Body of pancreas (tissue), 4 donors: Measurements from ENCODE around the gene PLEKHF1. TPM values are rescaled to one million over a fixed set of nuclear protein-coding genes. Genes with fewer than 3 reads are reported as not detected.

Source experiments
- ATAC-seq: fragments of 150-250 bp; one replicate; pipeline ENCODE4 v1.9.1; 2016
- DNase-seq, 4 donors: peaks; one replicate each; pipeline ENCODE4 v3.0.0-alpha.2; 2019
- H3K27ac ChIP-seq, 4 donors: fragments of 200-600 bp; sonication (generic); 1 replicate in 3 of 4; 2 replicates in 1 of 4; pipeline versions ENCODE4 v1.5.1 to v1.6.1; 2016 to 2019; ENCODE audit warnings: mild to moderate bottlenecking in 1 of 4, mixed read lengths in 1 of 4, moderate library complexity in 1 of 4
- H3K27me3 ChIP-seq, 2 donors: fragments of 200-600 bp; sonication (generic); one replicate each; pipeline ENCODE4 v1.6.0; 2016; ENCODE audit warnings: mild to moderate bottlenecking in 1 of 2
- H3K36me3 ChIP-seq, 2 donors: fragments of 200-600 bp; sonication (generic); replicated peaks in 1 of 2; 2 replicates each; pipeline ENCODE4 v1.5.1; 2016; ENCODE audit warnings: low read depth in 2 of 2; ENCODE audit not compliant: insufficient read depth in 1 of 2
- H3K4me1 ChIP-seq: fragments of 200-600 bp; sonication (generic); one replicate; pipeline ENCODE4 v1.6.0; 2016
- H3K4me3 ChIP-seq, 2 donors: fragments of 200-600 bp; sonication (generic); 1 replicate in 1 of 2; 2 replicates in 1 of 2; pipeline ENCODE4 v1.5.1; 2016 to 2019
- H3K9me3 ChIP-seq, 3 donors: fragments of 200-600 bp; sonication (generic); 1 replicate in 2 of 3; 2 replicates in 1 of 3; pipeline ENCODE4 v1.5.1; 2016
- CTCF ChIP-seq, 7 experiments: fragments of 450-650 bp in 4 of 7; fragments of 200-600 bp in 3 of 7; sonication (generic) in 3 of 7; IDR thresholded peaks; one replicate each; pipeline ENCODE4 v1.5.1; 2016 to 2019; ENCODE audit warnings: antibody characterized with exemption in 7 of 7
- POLR2A ChIP-seq, 3 donors: fragments of 450-650 bp; IDR thresholded peaks; one replicate each; pipeline ENCODE4 v1.6.1; 2016; ENCODE audit warnings: antibody characterized with exemption in 3 of 3, mild to moderate bottlenecking in 2 of 3
- WGBS, 2 donors: methylation state at CpG; one replicate each; pipeline ENCODE4 v1.1.5; 2017; 5-methylcytosine and 5-hydroxymethylcytosine counted together
- intact Hi-C: fragments of 100-400 bp; cut with DNase I; formaldehyde crosslinking; loops from one replicate; pipeline ENCODE4 v1.15.1; 2023
- total RNA-seq, 2 donors: library from RNA; depleted of rRNA; stranded (reverse); fragments of >200 nt; gene quantifications; one replicate each; pipeline ENCODE4 v1.1.0, GENCODE V29; 2016

PLEKHF1 gene
- total RNA-seq, 2 donors from 2014 or later: 13.5 to 16.5 TPM

DNA sequence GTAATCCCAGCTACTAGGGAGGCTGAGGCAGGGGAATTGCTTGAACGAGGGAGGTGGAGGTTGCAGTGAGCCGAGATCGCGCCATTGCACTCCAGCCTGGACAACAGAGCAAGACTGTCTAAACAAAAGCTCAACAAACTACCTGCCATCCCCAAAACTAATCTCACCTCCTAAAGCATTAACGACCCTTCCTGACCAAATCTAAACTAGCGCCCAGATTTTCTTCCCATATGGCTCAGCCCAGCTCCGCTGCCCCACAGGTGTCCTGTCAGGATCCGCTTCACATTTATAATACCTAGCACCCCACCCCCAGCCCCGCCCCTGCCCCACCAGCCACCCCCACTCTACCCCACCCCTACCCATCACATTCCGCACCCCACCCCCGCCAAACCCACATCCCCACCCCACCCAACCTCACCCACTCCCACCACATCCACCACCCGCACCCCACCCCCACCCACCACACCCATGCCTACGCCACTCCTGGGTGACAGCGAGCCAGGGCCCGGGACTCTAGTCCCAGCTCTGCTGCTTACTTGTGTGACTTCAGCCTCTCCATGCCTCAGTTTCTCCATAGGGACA lies 49.2 kb downstream of the PLEKHF1 start:
- H3K4me1 ChIP-seq: peaks cover 42% of the 10 kb centered on the region
- WGBS, 2 donors: 15 to 19% methylated on average over 11 to 12 of the region's 15 CpGs

DNA sequence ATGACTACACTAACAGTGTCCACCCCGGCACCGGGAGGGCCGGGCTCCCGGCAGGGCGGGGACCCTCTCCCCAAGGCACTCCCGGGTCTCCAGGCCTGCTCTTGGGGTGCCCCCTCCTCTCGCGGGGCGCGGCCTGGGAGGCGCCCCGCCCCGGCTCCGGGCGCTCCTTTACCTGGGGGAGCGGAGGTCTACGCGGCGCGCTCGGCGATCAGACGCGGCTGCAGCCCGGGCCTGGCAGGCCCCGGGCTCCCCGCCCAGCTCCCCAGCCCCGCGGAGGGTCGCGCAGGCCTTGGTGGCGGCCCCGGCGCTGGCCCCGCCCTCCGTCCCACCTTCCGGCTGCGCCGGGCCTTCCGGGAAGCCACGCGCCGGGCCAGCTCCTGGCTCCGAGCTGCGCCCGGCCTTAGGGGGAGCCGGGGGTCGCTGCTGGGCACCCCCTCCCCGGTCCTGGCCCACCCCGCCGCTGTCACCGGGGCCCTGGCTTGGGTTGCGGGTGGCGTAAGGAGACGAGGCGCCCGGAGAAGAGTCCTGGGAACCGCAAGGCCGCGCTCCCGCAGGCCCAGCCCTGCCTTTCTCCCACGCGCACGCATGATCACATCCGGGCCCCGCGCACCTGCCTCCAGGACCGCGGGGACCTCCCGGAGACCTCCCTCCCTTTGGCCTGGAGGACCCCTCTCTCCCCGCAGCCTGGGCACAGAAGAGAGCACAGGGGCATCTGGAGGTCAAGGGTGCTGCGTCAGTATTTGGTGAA lies 49.9 kb downstream of the PLEKHF1 start, which contains the start of gene C19orf12:
Gene C19orf12, minus strand, starts transcription at position 309 of the 748 bp plus-strand sequence. CDS start 6,848 bp downstream, outside the sequence.
- Histone ChIP-seq H3K4me1 (peaks cover 42% of the 10 kb centered on the region), H3K27me3 (no peaks in the 10 kb centered on the region), H3K9me3 (no peaks in the 10 kb centered on the region), H3K4me3 (peak within 1 kb of the TSS; percentile 44 to 98), H3K36me3 (no peaks in the 10 kb centered on the region), H3K27ac (peak within 1 kb of the TSS; percentile 72 to 95 (median 92))
- peak; percentile 73 to 87 (median 84) for TF ChIP-seq POLR2A (IDR thresholded peaks at IDR 0.05)
- TF ChIP-seq CTCF (IDR thresholded peaks at IDR 0.05): no peak
- 0 to 1% methylated on average over 10 to 64 of the region's 72 CpGs for WGBS, 2 donors
- DNase-seq (peak; percentile 67 to 70 (median 68)), ATAC-seq (peak; percentile 78)
- intact Hi-C loops: loop anchor here (5.0 kb wide), 1 partner anchor 103 kb away; no protein-coding TSS in a partner anchor

More for the DNA sequence above, 49.2 kb downstream of the PLEKHF1 start:
- ATAC-seq (peak; percentile 36), DNase-seq (peak in 2 of 4 donors; percentile 35 to 38)
- no peak for TF ChIP-seq CTCF (IDR thresholded peaks at IDR 0.05)
- peak in 2 of 3 donors; percentile 33 to 38 for TF ChIP-seq POLR2A (IDR thresholded peaks at IDR 0.05)
- Histone ChIP-seq H3K9me3 (no peaks in the 10 kb centered on the region), H3K27me3 (no peaks in the 10 kb centered on the region), H3K4me3 (peak overlapping the region; percentile 44 to 98), H3K27ac (peak overlapping the region; percentile 72 to 95 (median 92)), H3K36me3 (no peaks in the 10 kb centered on the region)
- intact Hi-C loops: loop anchor here (5.0 kb wide), 1 partner anchor 102 kb away; no protein-coding TSS in a partner anchor

DNA sequence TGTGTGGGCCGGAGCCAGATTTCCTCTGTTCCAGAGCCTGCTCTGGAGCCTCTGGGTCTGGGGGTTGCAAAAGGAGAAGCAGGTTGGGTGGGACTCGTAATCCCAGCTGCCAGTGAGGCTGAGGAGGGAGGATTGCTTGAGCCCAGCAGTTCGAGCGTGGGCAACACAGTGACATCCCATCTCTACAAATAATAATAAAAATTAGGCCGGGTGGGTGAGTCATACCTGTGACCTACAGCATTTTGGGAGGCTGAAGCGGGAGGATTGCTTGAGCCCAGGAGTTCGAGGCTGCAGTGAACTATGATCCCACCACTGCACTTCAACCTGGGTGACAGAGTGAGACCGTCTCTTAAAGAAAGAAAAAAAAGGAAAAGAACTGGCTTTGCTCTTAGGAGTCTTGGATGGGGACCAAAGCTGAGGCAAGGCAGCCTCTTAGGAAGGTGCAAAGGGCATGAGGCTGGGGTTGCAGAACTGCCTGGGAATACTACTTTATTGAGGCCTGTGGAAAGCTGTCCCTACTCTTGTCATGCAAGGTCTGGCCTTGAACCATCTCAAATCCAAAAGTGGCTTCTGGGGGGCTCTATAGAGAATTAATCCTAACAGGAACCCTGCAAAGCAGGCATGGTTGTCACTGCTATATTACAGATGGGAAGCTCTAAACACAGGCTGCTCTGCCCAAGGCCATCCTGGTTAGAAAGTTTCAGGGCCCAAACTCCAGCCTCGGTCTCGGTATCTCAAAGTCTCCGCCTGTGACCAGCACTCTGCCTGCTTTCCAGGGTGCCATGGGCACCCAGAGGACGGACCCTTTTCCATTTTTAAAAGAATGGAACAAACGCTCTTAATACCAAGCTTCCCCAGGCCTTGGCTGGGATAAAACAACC lies 50.7 kb downstream of the PLEKHF1 start:
- Histone ChIP-seq H3K27ac (peak overlapping the region; percentile 72 to 95 (median 92)), H3K4me1 (peaks cover 42% of the 10 kb centered on the region), H3K36me3 (no peaks in the 10 kb centered on the region), H3K27me3 (no peaks in the 10 kb centered on the region), H3K4me3 (peak overlapping the region; percentile 44 to 98), H3K9me3 (no peaks in the 10 kb centered on the region)
- DNase-seq (peak in 2 of 4 donors; percentile 17 to 29), ATAC-seq (peak; percentile 8)
- WGBS, 2 donors: 10 to 13% methylated on average over 13 of the region's 13 CpGs
- TF ChIP-seq CTCF (IDR thresholded peaks at IDR 0.05): no peak
- TF ChIP-seq POLR2A (IDR thresholded peaks at IDR 0.05): no peak
- intact Hi-C loops: no loop called here

GRCh38 chr19:29717051-29717450 lies 51.8 kb downstream of the PLEKHF1 start:
- no peaks in the 10 kb centered on the region for H3K27me3 ChIP-seq
- peaks cover 35% of the 10 kb centered on the region for H3K4me1 ChIP-seq
- intact Hi-C loops: no loop called here
- no peak overlapping the region for H3K27ac ChIP-seq
- DNase-seq (no peak), ATAC-seq (no peak)
- no peaks in the 10 kb centered on the region for H3K9me3 ChIP-seq
- H3K4me3 ChIP-seq: no peak overlapping the region
- no peaks in the 10 kb centered on the region for H3K36me3 ChIP-seq
- TF ChIP-seq POLR2A (IDR thresholded peaks at IDR 0.05) (no peak), CTCF (IDR thresholded peaks at IDR 0.05) (no peak)
- 71% methylated on average over 16 of the region's 16 CpGs for WGBS, 2 donors
